ENCODE data around the gene MYRFL. TPM values are rescaled to one million over a fixed set of nuclear protein-coding genes. Genes with fewer than 3 reads are reported as not detected.

The MYRFL gene
- total RNA-seq, 1 donor from 2014 or later, result 0.13 TPM

DNA sequence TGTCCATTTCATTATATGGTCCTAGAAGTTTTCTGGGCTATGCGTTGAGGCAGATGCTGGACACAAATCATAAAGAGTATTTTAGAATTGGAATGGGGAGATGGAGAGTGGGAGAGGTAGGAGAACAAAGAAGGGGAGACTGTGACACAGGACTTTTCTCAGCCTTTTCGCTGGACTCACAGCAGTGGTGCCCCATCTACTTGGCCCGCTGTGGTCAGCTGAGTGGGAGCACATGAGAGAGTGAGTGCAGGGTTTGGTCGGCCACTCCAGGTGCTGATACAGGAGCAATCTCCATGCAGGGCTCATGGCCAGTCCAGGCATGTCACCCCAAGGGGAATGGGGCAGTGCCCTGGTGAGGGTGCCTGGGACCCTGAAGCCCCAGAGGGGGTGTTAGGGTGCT lies 109.0 kb downstream of the MYRFL start:
- no peaks in the 10 kb centered on the region for H3K36me3 ChIP-seq (ENCODE audit: control insufficient read depth, insufficient read depth, low read length)
- no peak overlapping the region for H3K4me3 ChIP-seq (ENCODE audit: low read depth, low read length)
- H3K27me3 ChIP-seq (ENCODE audit: control insufficient read depth, insufficient read depth, low read length), result no peaks in the 10 kb centered on the region
- TF ChIP-seq, protein P1, sequence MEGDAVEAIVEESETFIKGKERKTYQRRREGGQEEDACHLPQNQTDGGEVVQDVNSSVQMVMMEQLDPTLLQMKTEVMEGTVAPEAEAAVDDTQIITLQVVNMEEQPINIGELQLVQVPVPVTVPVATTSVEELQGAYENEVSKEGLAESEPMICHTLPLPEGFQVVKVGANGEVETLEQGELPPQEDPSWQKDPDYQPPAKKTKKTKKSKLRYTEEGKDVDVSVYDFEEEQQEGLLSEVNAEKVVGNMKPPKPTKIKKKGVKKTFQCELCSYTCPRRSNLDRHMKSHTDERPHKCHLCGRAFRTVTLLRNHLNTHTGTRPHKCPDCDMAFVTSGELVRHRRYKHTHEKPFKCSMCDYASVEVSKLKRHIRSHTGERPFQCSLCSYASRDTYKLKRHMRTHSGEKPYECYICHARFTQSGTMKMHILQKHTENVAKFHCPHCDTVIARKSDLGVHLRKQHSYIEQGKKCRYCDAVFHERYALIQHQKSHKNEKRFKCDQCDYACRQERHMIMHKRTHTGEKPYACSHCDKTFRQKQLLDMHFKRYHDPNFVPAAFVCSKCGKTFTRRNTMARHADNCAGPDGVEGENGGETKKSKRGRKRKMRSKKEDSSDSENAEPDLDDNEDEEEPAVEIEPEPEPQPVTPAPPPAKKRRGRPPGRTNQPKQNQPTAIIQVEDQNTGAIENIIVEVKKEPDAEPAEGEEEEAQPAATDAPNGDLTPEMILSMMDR (IDR thresholded peaks at IDR 0.05; ENCODE audit: insufficient read depth, low read length, poor library complexity, severe bottlenecking), result no peak
- no peak for DNase-seq (ENCODE audit: low read depth)

DNA sequence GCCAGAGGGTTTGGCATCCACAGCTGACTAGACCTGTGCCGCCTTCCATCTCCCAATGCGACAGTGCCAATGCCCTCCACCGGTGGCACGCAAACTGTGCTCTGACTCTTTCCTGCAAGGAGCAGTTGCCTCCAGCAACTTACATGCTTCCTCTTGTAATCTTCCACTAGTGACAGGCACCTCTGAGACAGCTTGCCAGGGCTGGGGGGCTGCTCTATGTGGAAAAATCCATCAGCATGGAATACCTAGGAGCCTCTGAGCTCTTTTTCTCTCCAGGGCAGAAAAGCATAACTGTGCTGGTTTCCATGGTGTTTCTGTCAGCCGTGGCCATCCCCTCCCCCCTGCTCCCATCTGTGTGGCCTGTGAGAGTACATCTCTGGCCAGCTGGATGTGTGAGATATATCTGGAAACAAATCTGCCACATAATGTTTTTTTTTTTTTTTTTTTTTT lies 110.6 kb downstream of the MYRFL start:
- Histone ChIP-seq H3K4me3 (ENCODE audit: low read depth, low read length) (no peak overlapping the region), H3K36me3 (ENCODE audit: control insufficient read depth, insufficient read depth, low read length) (no peaks in the 10 kb centered on the region), H3K27me3 (ENCODE audit: control insufficient read depth, insufficient read depth, low read length) (no peaks in the 10 kb centered on the region)
- TF ChIP-seq, protein P1 (IDR thresholded peaks at IDR 0.05; ENCODE audit: insufficient read depth, low read length, poor library complexity, severe bottlenecking), result no peak
- no peak for DNase-seq (ENCODE audit: low read depth)

DNA sequence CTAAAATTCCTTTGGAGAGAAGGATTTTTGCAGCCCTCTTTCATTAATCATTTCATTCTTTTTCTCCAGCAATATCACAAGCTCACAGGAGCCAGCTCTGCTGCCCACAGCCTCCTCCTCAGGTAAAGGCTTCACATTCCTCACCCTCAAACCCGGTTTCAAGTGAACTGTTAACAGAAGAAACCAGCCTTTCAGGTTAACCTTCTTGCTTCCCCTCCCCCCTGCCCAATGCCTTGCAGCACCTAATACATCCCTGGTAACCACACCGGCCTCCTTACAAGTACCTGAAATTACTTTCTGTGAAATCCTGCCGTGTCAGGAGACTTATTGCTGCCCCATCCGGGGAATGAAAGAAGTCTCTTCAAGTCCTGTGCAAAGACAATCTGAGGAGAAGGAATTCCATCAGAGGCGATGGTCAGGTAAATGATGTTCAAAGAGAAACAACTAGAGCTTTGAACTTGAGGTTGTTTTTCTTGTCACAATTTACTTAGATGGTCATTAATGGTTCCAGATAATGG lies 111.2 kb downstream of the MYRFL start:
- Histone ChIP-seq H3K36me3 (ENCODE audit: control insufficient read depth, insufficient read depth, low read length) (no peaks in the 10 kb centered on the region), H3K4me3 (ENCODE audit: low read depth, low read length) (no peak overlapping the region), H3K27me3 (ENCODE audit: control insufficient read depth, insufficient read depth, low read length) (no peaks in the 10 kb centered on the region)
- TF ChIP-seq, protein P1 (IDR thresholded peaks at IDR 0.05; ENCODE audit: insufficient read depth, low read length, poor library complexity, severe bottlenecking), result no peak
- no peak for DNase-seq (ENCODE audit: low read depth)

DNA sequence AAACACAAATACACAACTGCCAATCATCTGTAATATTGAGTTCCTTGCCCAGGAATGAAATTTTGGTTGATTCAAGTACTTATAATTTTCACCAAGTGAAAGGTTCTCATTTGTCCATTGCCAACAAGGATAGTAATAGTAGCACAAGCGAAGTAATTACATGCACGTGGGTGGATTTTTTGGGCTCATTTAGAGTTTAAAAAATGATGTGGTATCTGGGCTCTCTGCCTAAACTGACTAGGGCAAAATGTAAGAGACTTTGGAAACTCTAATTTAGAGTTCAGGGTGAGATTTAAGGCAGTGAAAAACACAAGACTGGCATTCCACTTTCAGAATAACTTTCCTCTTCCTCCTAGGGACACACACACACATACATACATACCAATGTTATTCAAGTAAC lies 111.7 kb downstream of the MYRFL start:
- no peaks in the 10 kb centered on the region for H3K36me3 ChIP-seq (ENCODE audit: control insufficient read depth, insufficient read depth, low read length)
- no peak overlapping the region for H3K4me3 ChIP-seq (ENCODE audit: low read depth, low read length)
- H3K27me3 ChIP-seq (ENCODE audit: control insufficient read depth, insufficient read depth, low read length), result no peaks in the 10 kb centered on the region
- TF ChIP-seq, protein P1 (IDR thresholded peaks at IDR 0.05; ENCODE audit: insufficient read depth, low read length, poor library complexity, severe bottlenecking), result no peak
- DNase-seq (ENCODE audit: low read depth), result no peak

DNA sequence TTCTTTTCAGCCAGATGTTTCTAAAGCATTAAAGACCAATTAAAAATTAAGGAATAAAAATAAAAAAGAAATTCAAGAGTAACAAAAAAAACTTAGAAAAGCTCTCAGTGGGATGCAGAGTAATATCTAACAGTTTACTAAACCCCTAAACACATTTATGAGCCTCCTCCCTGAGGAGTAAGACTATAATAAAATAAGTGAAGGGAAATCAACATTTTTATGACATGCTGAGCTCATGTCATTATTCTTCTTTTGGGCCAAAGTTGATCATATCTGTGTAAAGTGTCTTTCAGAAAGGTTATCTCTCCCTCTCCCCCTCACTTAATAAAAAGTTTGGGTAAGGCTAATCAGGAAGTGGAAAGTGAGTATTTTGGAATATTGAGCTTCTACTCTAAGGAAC lies 122.1 kb downstream of the MYRFL start:
- no peak for DNase-seq (ENCODE audit: low read depth)
- Histone ChIP-seq H3K4me3 (ENCODE audit: low read depth, low read length) (no peak overlapping the region), H3K36me3 (ENCODE audit: control insufficient read depth, insufficient read depth, low read length) (no peaks in the 10 kb centered on the region), H3K27me3 (ENCODE audit: control insufficient read depth, insufficient read depth, low read length) (no peaks in the 10 kb centered on the region)
- TF ChIP-seq, protein P1 (IDR thresholded peaks at IDR 0.05; ENCODE audit: insufficient read depth, low read length, poor library complexity, severe bottlenecking), result no peak

DNA sequence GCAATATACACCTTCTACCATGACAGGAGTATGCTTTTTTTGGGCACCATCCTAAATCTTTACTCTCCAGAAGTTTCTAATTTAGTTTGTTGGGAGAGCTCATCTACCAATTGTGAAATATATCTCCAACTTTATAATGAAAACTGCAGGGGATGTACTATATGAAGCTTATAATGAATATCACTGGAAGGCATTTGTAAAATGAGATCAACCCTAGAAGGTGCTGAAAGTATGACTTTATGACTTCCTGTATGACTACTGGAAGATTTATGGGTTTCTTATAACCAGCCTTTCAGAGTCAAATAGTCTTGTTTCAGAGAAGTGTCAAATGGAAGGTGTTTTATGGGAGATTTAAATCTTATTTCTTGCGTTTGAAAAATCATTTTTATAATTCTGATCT lies 122.9 kb downstream of the MYRFL start:
- DNase-seq (ENCODE audit: low read depth), result no peak
- TF ChIP-seq, protein P1 (IDR thresholded peaks at IDR 0.05; ENCODE audit: insufficient read depth, low read length, poor library complexity, severe bottlenecking), result no peak
- H3K36me3 ChIP-seq (ENCODE audit: control insufficient read depth, insufficient read depth, low read length), result no peaks in the 10 kb centered on the region
- H3K27me3 ChIP-seq (ENCODE audit: control insufficient read depth, insufficient read depth, low read length), result no peaks in the 10 kb centered on the region
- no peak overlapping the region for H3K4me3 ChIP-seq (ENCODE audit: low read depth, low read length)

All from kidney epithelial cell (primary cell).